HG03442 (cell line): ENCODE results near the gene ICAM4.
"Not testable (repeated sequence)": the region's sequence is repeated elsewhere in the genome, so short reads cannot be mapped to it uniquely, and the experiment has no call there.

ENCODE experiments used
- ATAC-seq: cut with Tn5 transposase; IDR thresholded peaks from one replicate; pipeline ENCODE4 v1.9.1; 2021; ENCODE audit warnings: mild to moderate bottlenecking, moderate library complexity; ENCODE audit not compliant: unreplicated experiment

The ICAM4 gene

GRCh38 chr19:10336725-10337124 is 50.0 kb downstream of the ICAM4 start:
- not testable (repeated sequence) for ATAC-seq
